ENCODE data around the gene VSTM2L. TPM values are rescaled to one million over a fixed set of nuclear protein-coding genes. Genes with fewer than 3 reads are reported as not detected.

Gene VSTM2L
- total and polyA plus RNA-seq, 2 of the 4 experiments (the other 2 are of a cell fraction), result 0.18 to 0.19 TPM

GRCh38 chr20:37941992-37942391, 39.1 kb downstream of the VSTM2L start:
- no TSS peak for BruUV-seq (replicated peaks)
- no peak overlapping the region for H3K14ac ChIP-seq (replicated peaks; ENCODE audit: low read depth, low read length)
- H3K18ac ChIP-seq (ENCODE audit: low read depth, low read length), result no peak overlapping the region
- no peak overlapping the region for H2AK9ac ChIP-seq (replicated peaks; ENCODE audit: low read depth, low read length, poor library complexity)
- DNase-seq, result no peak
- ChIA-PET POLR2A (ENCODE audit: unreplicated experiment) (no interaction called here), CTCF (no interaction called here)
- WGBS, 2 experiments (ENCODE audit: extremely low coverage in 2 of 2, insufficient read length in 1 of 2), result 80% methylated on average over 1 of the region's 6 CpGs; no CpG with 5 or more reads in 1 of the 2 experiments
- no peak for TF ChIP-seq RAD21 (IDR thresholded peaks at IDR 0.05; ENCODE audit: low read length)
- no peak overlapping the region for H2BK20ac ChIP-seq (ENCODE audit: low read depth, low read length)
- peaks cover 13% of the 10 kb centered on the region; the same call in 1 of the 2 replicates for H3K27me3 ChIP-seq (ENCODE audit: control insufficient read depth, insufficient read depth, low read length)
- no peak overlapping the region for H4K91ac ChIP-seq (ENCODE audit: insufficient read depth, low read depth, low read length)
- no peak overlapping the region for H3K9ac ChIP-seq (ENCODE audit: low read depth, low read length)
- H3K4ac ChIP-seq (ENCODE audit: low read depth, low read length), result no peak overlapping the region
- H4K8ac ChIP-seq (ENCODE audit: low read depth in 2 of 2, low read length in 2 of 2), result no peak overlapping the region
- no peaks in the 10 kb centered on the region for H3K9me3 ChIP-seq (ENCODE audit: control insufficient read depth, insufficient read depth, low read length)
- H3K79me1 ChIP-seq (ENCODE audit: low read depth in 1 of 2, low read length in 2 of 2), result no peaks in the 10 kb centered on the region
- dilution Hi-C loops (cut with HindIII; ENCODE audit: low sequenced_read_pairs, unreplicated experiment), result no loop called here
- H3K23ac ChIP-seq (ENCODE audit: low read depth, low read length), result no peak overlapping the region
- intact Hi-C loops (cut with micrococcal nuclease), result no loop called here
- no peak overlapping the region for H3K4me3 ChIP-seq (ENCODE audit: insufficient read depth, low read depth, low read length)
- no peaks in the 10 kb centered on the region for H3K9me1 ChIP-seq (ENCODE audit: insufficient read depth, low read length)
- in situ Hi-C loops (cut with MboI; ENCODE audit: low sequenced_read_pairs), result no loop called here
- H3K4me1 ChIP-seq (ENCODE audit: control insufficient read depth, insufficient read depth, low read length), result no peaks in the 10 kb centered on the region
- H2BK120ac ChIP-seq (ENCODE audit: low read depth, low read length), result no peak overlapping the region
- no peak for ATAC-seq (ENCODE audit: low read depth)
- no peak overlapping the region for H2BK15ac ChIP-seq (ENCODE audit: low read depth, low read length)
- H4K5ac ChIP-seq (ENCODE audit: low read depth, low read length), result no peak overlapping the region
- H2AFZ ChIP-seq (replicated peaks; ENCODE audit: low read length, poor library complexity), result no peak overlapping the region
- H3K36me3 ChIP-seq (ENCODE audit: control insufficient read depth, insufficient read depth, low read length), result no peaks in the 10 kb centered on the region
- no peak overlapping the region for H3K4me2 ChIP-seq (ENCODE audit: low read depth, low read length)
- H2BK5ac ChIP-seq (ENCODE audit: low read depth, low read length, poor library complexity, severe bottlenecking), result no peak overlapping the region
- no peaks in the 10 kb centered on the region for H4K20me1 ChIP-seq (ENCODE audit: insufficient read depth, low read length)
- no peak overlapping the region for H3K56ac ChIP-seq (ENCODE audit: extremely low read depth, insufficient read depth, low read length)
- no peak overlapping the region for H2AK5ac ChIP-seq (ENCODE audit: low read depth, low read length)
- no peak overlapping the region for H3K27ac ChIP-seq (ENCODE audit: insufficient read depth, low read length)
